ENCODE measurements around the gene SRXN1. TPM values are rescaled to one million over a fixed set of nuclear protein-coding genes. Genes with fewer than 3 reads are reported as not detected.

SRXN1 gene
- total and polyA plus RNA-seq, 2 donors (not counting 3 experiments of a cell fraction or from before 2014, with no cell fraction given): 19.3 to 24.9 TPM

DNA sequence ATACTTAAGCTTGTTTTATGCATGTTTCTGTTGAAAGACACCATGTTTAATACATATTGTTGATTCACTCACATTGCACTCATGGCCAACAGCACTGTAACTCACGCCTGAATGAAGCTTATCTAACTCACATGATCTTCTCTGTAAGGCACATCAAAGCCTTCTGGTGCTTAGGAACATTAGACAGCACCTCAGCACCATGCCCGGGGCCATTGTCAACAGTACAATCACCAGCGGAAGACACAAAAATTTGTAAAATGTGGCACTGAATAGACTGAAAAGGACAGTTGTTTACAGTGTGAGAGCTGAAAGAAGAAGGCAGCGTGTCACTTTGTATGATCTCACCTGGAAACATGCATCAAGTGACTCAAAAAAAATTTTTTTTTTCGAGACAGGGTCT lies 34.0 kb downstream of the SRXN1 start:
- intact Hi-C loops (cut with micrococcal nuclease): no loop called here
- no peak for TF ChIP-seq GATA2 (IDR thresholded peaks at IDR 0.05; ENCODE audit: insufficient read depth, insufficient read length, low read depth, low read length)
- TF ChIP-seq JUN (IDR thresholded peaks at IDR 0.05; ENCODE audit: borderline replicate concordance, insufficient read depth, insufficient read length, low read depth): no peak
- no peak for TF ChIP-seq EZH2 (IDR thresholded peaks at IDR 0.05; ENCODE audit: borderline replicate concordance, low read depth, low read length, severe bottlenecking)
- no peak for TF ChIP-seq POLR2A (IDR thresholded peaks at IDR 0.05; ENCODE audit: low read depth, low read length)
- TF ChIP-seq CTCF (IDR thresholded peaks at IDR 0.05; ENCODE audit: extremely low read depth in 1 of 2, insufficient read depth in 1 of 2, low read depth in 1 of 2, low read length in 2 of 2): no peak
- no peak for TF ChIP-seq POLR2AphosphoS5 (IDR thresholded peaks at IDR 0.05; ENCODE audit: insufficient read depth, low read depth, low read length)
- TF ChIP-seq FOS (IDR thresholded peaks at IDR 0.05; ENCODE audit: borderline replicate concordance, insufficient read depth, low read length): no peak
- TF ChIP-seq MYC (IDR thresholded peaks at IDR 0.05; ENCODE audit: low read depth, low read length): no peak
- TF ChIP-seq MAX (IDR thresholded peaks at IDR 0.05; ENCODE audit: insufficient read depth, insufficient read length): no peak
- H3K4me1 ChIP-seq (ENCODE audit: control insufficient read depth, extremely low read depth, insufficient read depth, low read length): no peaks in the 10 kb centered on the region
- H3K9me3 ChIP-seq (replicated peaks; ENCODE audit: control insufficient read depth, insufficient read depth, low read length): no peaks in the 10 kb centered on the region
- dilution Hi-C loops (cut with MboI; ENCODE audit: extremely low pct_ligation_motif_present, low sequenced_read_pairs): no loop called here
- no peaks in the 10 kb centered on the region for H3K79me2 ChIP-seq (ENCODE audit: control insufficient read depth, insufficient read depth, low read length)
- ChIA-PET CTCF (interaction anchor here (1.1 to 1.7 kb wide), 3 partner anchors 11 to 41 kb away, joined by 3 to 8 read pairs (median 3); no protein-coding TSS in a partner anchor), POLR2A (interaction anchor here (0.6 kb wide), 1 partner anchor 39 kb away, joined by 3 read pairs; no protein-coding TSS in a partner anchor)
- DNase-seq (ENCODE audit: low read depth, low spot score): no peak
- BruUV-seq (replicated peaks): no TSS peak
- H3K4me2 ChIP-seq (ENCODE audit: insufficient read depth, low read length): no peak overlapping the region
- H3K9me1 ChIP-seq (replicated peaks; ENCODE audit: control insufficient read depth, extremely low read depth, insufficient read depth, low read length): no peaks in the 10 kb centered on the region
- H3K9ac ChIP-seq (replicated peaks; ENCODE audit: extremely low read depth, insufficient read depth, low read length): no peak overlapping the region
- H2AFZ ChIP-seq (ENCODE audit: low read depth, low read length): no peak overlapping the region
- H3K27me3 ChIP-seq (ENCODE audit: control insufficient read depth in 2 of 2, insufficient read depth in 2 of 2, low read length in 2 of 2): peaks cover 2 to 6% of the 10 kb centered on the region in 2 experiments
- no peak for FAIRE-seq
- H3K36me3 ChIP-seq (ENCODE audit: control insufficient read depth in 2 of 2, extremely low read depth in 1 of 2, insufficient read depth in 2 of 2, low read length in 2 of 2): no peaks in the 10 kb centered on the region
- H3K4me3 ChIP-seq (replicated peaks in 1 of 3; ENCODE audit: insufficient read depth in 1 of 3, low read depth in 1 of 3, low read length in 3 of 3): no peak overlapping the region
- H4K20me1 ChIP-seq (replicated peaks; ENCODE audit: control insufficient read depth, extremely low read depth, insufficient read depth, low read length): no peaks in the 10 kb centered on the region
- H3K27ac ChIP-seq (ENCODE audit: insufficient read depth, low read depth, low read length): no peak overlapping the region
